ENCODE data around the gene ENPP3.

Gene ENPP3

DNA sequence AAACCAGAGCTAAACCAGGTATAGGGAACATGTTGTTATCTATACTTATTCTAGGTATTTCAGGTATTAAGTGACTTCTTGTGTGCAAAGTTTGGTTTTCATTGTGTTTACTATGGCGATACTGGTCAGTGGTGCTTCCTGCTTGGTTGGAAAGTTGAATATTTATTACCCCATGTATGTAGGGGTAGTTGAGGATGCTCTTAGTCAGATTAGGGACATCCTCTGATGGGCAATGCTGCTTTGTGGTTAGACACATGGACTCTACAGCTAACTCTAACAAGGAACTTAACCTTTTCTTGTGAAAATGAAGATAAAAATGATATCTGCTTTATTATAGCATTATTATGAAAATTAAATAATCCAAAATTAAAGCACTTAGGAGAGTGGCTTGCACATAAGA lies 126.6 kb downstream of the ENPP3 start:
- in situ Hi-C loops (cut with HindIII; ENCODE audit: low sequenced_read_pairs): loop anchor here (5.0 kb wide), 1 partner anchor 54 kb away; no protein-coding TSS in a partner anchor

DNA sequence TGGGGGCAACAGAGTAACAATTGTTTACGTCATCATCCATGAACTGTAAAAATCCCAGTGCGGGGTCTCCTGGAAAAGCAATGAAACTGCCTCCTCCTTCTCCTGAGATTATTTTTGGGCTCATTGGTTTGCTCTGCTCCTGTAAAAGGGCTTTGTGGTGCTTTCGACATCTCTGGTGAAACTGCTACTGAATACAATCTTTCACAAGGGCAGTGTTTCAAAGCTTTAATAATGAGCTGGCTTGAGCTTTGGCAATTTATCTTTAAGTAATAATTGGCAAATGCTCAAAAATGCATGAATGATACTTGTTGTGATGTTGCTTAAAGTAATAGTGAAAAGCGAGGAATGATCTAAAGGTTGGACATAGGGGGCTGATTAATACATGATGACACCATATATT lies 127.2 kb downstream of the ENPP3 start:
- in situ Hi-C loops (cut with HindIII; ENCODE audit: low sequenced_read_pairs): loop anchor here (5.0 kb wide), 1 partner anchor 53 kb away; no protein-coding TSS in a partner anchor

DNA sequence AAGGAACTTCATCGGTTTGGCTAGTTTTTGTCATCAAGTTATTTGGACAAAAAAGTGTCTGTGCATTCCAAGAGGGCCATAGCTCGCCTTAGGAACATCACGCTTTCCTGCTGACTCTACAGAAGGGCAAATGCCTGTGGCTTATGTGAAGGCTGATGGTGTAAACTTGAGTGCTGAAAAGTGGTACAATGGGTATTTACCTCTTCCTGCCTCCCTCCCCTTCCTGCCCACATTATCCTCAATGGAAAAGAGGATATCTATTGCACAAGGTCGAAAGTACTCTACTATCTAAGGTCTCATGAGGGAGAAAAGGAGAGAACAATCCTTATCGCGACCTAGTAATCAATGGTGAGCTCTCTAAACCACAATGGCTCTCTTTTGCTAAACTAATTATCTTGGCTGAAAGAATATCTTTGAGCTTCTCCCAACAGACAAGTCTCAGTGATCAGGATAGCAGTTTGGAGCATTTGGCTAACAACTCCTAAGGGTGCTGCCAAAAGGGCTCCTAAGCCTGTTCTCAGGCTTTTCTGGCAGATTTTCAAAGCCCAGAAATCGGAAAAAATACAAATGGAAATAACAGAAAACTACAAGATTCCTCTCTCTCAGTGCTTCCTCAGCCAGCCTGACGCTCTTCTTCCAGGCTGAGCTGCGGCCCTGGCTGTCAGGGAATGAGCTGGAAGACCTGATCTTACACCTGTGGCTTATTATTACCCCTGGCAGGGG lies 128.1 kb downstream of the ENPP3 start:
- in situ Hi-C loops (cut with HindIII; ENCODE audit: low sequenced_read_pairs): no loop called here

DNA sequence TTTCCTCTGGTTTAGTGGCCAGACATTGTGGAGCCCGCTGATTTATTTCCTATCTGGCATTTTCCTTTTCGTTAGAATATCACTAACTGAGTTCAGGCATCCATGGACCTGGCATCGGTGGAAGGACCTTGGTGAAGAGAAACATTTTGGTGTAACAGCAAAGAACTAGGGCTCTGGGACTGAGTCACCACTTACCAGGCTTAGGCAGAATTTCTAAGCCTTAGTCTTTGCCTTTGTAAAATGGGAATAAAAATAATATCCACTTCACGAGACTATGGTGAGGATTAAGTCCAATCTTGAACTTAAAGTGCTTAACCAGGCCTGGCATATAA lies 128.7 kb downstream of the ENPP3 start:
- in situ Hi-C loops (cut with HindIII; ENCODE audit: low sequenced_read_pairs): no loop called here

DNA sequence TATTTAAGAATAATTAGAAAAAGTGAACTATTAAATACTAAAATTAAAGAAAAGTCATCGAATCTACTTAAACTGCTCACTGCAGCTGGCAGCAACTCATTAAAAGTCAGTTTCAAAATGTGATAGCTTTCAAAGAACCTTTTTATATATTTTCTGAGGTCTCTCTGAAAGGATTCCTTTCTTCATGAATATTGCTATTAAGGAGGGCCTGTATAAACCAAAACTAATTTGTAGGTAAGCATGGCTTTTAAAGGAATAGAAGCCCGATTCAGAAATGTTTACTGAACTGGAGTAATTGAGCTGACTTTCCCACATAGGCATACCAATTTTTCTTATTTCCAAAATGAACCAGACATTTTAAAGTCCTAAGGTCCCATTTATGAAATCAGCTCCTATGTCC lies 129.5 kb downstream of the ENPP3 start:
- in situ Hi-C loops (cut with HindIII; ENCODE audit: low sequenced_read_pairs): no loop called here

DNA sequence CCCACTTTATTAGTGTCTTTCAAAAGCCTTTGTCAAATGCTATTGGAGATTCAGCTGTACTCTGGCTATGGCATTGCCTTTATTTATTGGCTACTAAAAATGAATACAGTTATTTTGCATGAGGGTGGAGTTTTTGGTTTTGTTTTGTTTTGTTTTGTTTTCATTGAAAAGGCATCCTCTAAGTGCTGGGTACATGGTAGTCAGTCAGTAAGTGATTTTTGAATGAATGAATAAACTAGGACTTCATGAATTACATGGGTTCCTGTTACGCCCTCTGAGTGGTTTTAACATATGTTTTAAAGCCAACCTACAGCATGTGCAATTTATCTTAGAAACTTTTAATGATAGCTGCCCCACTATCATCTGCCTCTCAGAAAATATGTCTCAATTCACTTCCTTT lies 131.9 kb downstream of the ENPP3 start:
- in situ Hi-C loops (cut with HindIII; ENCODE audit: low sequenced_read_pairs): no loop called here

DNA sequence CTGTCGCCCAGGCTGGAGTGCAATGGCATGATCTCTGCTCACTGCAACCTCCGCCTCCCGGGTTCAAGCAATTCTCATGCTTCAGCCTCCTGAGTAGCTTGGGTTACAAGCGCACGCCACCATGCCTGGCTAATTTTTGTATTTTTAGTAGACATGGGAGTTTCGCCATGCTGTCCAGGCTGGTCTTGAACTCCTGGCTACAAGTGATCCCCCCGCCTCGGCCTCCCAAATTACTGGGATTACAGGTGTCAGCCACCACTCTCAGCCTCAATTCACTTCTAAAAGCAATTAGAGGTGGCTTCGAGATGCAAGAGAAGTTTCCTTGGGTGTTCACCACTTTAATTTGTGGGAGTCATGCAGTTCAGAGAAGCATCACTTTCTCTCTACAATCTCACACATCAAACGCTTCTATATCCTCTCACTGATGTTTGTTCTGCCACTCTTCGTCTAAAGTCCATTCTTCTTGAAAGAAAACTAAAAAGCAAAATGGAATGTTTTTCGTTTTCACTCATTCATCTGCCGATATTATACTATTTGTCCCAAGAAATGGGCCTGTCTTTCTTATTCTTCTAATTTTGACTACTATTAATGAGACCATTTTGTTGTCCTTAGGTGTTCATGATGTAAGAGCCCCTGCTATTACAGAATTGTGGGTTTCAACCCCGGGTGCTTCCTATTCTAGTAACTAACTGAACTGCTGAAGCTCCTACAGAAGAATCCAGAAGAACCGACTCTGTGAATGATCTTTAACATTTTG lies 132.5 kb downstream of the ENPP3 start:
- in situ Hi-C loops (cut with HindIII; ENCODE audit: low sequenced_read_pairs): no loop called here

DNA sequence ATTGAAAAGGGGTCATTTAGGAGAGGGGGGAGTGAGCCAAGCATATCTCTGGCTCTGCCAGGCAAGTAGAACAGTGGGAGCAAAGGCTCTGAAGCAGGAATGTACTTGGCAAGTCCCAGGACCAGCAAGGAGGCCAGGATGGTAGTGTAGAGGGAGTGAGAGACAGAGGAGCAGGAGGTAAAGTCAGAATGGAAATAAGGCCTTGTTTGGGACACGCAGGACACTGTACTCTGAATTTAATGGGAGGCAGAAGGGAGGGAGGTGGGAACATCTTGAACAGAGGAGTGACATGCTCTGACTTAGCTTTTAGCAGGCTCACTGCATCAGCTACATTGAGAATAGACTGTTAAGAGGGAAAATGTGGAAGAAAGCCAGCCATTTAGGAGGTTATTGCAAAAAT lies 133.7 kb downstream of the ENPP3 start:
- in situ Hi-C loops (cut with HindIII; ENCODE audit: low sequenced_read_pairs): no loop called here

DNA sequence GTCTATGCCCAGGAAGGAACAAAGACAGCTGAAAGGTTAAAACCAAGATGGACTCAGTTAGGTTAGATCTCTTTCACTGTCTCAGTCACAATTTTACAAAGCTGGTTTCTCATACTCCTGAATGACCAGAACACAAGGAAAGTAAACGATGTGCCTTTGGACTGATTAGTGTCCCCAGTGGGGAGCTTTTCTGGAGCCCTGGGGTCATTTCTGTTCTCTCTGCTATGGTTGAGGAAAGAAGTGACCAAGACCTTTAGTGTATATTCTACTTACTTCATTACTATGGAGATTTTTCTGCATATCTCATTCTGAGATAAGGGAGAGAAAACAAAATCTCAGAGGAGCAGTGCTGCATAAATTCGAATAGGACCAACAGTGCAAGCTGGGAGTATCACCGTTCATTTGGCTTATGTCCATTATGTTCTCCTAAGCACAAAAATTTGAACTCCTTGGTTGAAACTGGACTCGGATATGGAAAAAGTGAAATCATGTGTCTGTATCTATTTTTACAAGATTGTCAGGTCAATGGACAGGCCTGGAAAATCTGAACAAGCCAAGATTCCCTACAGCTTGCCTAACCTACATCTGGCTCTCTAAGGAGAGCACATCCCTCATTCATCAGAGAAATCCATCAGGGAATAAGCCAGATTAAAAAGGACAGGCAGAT lies 136.3 kb downstream of the ENPP3 start:
- in situ Hi-C loops (cut with HindIII; ENCODE audit: low sequenced_read_pairs): no loop called here

DNA sequence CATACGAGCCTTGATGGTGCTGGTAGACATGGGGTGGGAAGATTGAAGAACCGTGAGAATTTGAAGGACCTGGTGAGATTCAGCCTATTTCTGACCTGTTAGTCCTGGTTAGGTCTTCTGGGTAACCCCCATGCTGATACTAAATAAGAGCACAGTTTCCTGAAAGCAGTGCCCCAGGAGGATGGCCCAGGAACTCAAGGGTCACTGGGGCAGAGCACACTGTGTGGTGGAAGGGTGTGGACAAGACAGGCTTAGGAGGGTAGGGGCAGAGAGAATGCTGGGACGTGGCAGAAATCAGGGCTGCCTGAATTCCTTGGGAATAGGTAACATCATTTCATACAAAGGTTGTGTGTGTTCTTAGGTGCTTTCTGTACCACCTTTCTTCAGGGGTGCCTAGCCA lies 138.8 kb downstream of the ENPP3 start:
- in situ Hi-C loops (cut with HindIII; ENCODE audit: low sequenced_read_pairs): no loop called here

DNA sequence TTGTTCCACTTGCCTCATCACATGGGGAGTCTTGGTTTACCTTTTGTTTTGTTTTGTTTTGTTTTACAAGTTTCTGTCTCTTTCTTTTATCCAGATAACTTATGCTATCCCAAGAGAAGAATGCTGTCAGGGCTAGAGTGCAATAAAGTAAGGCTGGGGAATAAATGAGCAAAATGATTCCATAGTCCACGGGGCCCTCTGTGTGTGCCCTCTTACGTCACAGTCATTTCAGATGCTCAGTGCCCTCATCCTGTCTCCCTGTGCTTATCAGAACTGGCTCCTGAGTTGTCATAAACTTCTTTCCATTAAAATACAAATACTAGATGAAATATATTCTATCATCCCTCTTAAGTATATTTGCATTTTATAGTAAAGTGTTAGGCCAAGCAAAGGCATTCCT lies 139.9 kb downstream of the ENPP3 start:
- in situ Hi-C loops (cut with HindIII; ENCODE audit: low sequenced_read_pairs): no loop called here

DNA sequence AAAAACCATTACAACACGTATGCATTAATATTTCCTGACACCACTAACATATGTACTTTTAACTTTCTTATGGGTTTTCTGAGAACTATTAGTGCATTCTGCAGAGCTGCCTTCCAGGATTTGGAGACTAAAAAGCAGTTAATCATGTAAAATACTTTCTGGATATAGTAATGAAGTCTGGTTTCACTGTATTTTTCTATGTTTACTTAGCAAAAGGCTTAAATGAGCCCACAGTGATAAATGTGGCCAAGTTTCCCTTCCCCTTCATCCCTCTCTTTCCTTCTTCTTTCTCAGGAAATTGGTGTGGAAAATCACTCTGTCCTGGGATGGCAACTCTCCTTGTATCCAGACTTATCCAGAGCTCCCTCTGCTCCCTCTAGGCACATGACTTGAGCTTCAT lies 141.1 kb downstream of the ENPP3 start:
- in situ Hi-C loops (cut with HindIII; ENCODE audit: low sequenced_read_pairs): no loop called here

DNA sequence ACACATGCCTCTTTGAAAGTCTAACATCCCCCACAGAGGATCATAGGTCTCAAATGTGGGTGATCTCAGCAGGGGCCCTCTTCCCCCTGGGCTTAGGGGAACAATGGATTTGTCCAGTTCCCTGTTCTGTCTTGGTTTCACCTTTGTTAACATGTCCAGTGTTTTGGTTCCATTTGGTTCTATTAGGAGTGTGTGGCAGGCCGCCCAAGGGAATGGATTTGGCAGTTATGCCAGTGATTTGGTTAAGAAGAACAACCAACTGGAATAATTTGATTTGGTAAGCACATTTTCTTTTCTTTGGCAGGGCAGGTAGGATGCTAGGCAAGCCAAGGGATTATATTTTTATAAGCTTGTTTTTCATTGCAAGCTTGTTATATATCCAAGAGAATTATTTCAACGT lies 142.2 kb downstream of the ENPP3 start:
- in situ Hi-C loops (cut with HindIII; ENCODE audit: low sequenced_read_pairs): no loop called here

DNA sequence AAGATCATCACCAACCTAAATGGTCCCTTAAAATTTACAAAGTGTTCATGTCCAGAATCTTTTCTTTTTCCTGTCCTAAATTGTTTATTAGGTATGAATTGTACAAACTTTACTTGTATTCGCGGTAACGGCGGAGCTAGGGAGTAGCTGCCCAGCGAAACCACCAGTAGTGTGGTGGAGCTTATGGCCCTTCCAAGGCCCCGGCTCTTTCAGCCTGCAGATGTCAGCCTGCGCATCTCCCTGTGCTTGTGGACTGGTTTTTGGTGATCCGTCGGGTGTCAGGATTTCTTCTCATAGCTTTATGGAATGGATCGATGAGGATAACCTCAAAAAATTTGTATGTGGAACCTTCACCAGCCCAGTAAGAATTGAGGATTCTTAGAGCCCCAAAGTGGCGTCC lies 143.5 kb downstream of the ENPP3 start:
- in situ Hi-C loops (cut with HindIII; ENCODE audit: low sequenced_read_pairs): no loop called here

DNA sequence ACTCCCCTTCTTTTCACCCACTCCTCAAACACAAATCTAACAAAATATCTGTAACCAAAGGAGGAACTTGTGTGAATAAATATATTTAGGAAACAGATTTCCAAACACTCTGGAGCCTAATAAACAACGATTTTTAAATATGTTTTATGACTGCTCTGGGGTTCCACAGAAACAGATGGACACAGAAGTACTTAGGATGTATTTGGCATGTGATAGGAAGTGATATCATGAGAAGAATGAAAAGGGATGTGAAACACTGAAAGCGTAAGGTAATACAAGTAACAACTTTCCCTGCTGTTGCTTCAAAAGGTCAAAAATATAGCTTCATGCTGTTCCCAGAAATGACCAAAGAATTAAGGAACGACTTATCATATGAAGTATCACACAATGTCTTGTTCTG lies 144.6 kb downstream of the ENPP3 start:
- in situ Hi-C loops (cut with HindIII; ENCODE audit: low sequenced_read_pairs): no loop called here

DNA sequence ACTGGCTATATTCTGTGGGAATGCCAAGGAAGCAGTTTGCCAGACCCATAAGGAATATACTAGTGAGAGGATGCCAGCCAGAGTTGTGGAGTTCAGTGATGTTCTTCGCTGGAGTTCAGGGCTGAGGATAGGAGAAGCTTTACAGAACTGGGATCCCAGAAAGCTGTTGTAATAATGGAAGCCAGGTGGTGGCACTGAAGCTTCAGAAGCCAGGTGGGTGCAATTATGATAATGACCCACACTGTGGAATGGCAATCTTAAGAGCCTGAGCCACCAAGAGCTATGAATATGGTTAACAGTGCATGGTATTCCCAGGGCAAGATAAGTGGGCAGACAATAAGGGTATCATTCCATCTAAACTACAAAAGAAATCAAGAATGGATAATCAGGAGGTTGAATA lies 145.7 kb downstream of the ENPP3 start:
- in situ Hi-C loops (cut with HindIII; ENCODE audit: low sequenced_read_pairs): no loop called here

DNA sequence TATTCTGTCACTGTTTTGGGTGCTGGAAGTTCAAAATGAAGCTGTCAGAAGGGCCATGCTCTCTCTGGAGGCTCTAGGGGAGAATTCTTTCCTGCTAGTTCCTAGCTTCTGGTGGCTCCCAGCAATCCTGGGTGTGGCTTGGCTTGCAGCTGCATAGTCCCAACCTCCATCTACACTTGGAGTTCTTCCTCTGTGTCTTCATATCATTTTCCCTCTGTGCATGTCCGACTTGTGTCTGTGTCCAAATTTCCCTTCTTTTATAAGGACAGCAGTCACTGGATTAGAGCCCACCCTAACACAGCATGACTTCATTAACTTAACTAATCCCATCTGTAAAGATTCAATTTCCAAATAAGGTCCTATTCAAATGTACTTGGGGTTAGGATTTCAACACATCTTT lies 147.5 kb downstream of the ENPP3 start:
- in situ Hi-C loops (cut with HindIII; ENCODE audit: low sequenced_read_pairs): no loop called here

DNA sequence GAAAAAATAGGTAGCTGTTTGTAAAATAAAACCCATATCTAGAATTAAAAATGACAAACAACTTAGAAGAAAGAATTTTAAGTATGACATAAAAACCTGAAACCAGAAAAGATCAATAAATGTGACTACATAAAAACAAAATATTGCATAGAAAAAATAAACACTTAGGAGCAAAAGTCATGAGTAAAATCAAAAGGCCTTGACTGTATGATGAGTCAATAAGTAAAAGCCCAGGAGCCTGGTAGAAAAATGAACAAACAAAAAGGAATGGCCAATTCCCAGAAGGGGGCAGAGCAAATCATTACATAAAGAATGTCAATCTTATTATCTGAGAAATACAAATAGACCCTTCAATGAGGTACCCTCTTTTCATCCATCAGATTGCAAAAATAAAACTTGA lies 150.0 kb downstream of the ENPP3 start:
- in situ Hi-C loops (cut with HindIII; ENCODE audit: low sequenced_read_pairs): no loop called here

DNA sequence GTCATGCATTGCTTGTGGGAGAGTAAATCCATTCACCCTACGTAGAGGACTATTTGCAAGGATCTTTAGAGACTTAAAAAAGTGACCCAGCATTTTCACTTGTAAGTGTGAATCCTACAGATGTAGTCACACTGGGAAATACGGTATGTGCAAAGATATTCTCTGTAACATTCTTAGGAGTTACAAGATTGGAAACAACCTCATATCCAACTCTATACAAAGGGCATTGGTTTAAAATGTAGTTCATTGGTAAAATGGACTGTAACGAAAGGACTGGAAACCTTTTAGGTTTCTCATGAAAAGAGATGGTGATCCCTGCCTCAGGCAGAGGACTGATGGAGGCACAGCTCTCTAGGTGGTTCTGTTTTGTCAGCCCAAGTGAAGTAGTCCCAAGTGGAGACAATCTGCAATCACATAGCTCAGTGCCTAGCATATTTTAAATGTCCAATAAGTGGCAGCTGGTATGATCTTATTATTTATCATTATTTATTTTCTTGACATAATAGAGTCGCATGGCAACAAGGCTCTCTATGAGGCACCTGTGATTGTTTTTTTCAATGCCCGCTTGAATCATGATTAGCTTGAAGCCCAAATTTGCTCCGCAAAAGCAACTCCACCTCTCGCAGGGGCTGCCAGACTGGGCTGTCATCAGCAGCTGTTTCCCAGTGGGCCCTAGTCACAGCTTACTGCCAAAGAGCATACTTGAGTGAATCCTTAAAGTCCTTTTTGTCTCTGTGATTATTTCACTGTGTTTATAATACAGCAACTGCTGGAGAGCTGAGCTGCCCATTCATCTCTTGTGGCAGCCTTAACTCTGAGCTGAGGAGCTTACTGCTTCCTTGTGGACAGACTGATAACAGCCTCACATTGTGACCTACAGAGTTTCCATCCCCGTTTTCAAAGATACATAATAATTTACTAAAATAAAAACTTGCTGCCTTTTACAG lies 150.9 kb downstream of the ENPP3 start:
- in situ Hi-C loops (cut with HindIII; ENCODE audit: low sequenced_read_pairs): no loop called here

DNA sequence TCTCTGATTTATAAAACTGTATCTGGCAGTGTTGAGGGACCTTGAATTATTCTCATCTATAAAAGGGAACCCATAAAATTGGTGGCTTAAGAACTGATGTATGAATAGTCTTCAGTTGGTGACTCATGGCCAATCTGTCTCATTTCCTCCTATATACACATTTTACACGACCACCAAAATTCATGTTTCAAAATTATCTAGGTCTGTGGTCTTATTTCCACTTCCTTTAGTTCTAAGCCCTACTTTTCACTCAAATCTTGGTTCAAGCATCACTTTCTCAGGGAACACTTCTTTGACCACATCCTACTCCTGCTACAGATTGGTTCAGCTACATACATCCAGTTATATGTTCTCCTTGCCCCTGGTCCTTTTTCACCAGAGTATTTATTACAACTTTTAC lies 152.1 kb downstream of the ENPP3 start:
- in situ Hi-C loops (cut with HindIII; ENCODE audit: low sequenced_read_pairs): no loop called here

DNA sequence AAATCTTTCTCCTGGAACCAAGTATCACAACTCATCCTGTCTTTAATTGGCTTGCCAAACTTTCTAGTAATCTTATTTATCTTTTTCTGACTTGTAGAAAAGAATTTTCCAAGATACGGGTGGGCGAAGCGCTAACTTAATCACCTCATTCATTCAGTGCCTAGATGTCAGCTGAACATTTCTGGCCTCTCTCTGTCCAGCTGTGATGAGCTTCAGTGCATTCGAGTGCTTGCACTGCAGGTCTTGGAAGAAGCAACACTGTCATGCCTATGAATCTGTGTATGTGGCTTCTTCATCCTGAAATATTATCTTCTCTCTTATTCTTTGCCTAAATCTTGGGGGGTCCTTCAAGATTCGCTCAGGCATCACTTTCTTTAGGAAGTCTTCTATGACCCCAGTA lies 154.4 kb downstream of the ENPP3 start:
- in situ Hi-C loops (cut with HindIII; ENCODE audit: low sequenced_read_pairs): no loop called here
